IPS-18c (cell line): ENCODE results near the gene CHTF8.
A peak's percentile ranks its signal among the peaks of the same experiment; 100 is the strongest.
"Not testable (repeated sequence)": the region's sequence is repeated elsewhere in the genome, so short reads cannot be mapped to it uniquely, and the experiment has no call there.

Experiments used
- H3K4me3 ChIP-seq: 2 replicates; pipeline ENCODE4 v1.7.0; 2013; ENCODE audit warnings: low read depth, mild to moderate bottlenecking, low read length, moderate library complexity; ENCODE audit not compliant: insufficient read depth
- H3K9me3 ChIP-seq: one replicate; pipeline ENCODE4 v1.6.1; 2013; ENCODE audit warnings: mild to moderate bottlenecking, low read length, moderate library complexity; ENCODE audit not compliant: control insufficient read depth, insufficient read depth

CHTF8 gene

GRCh38 chr16:69132424-69133252 is at the start of gene CHTF8, which contains the start of gene UTP4:
TSS of gene CHTF8 (minus strand) at chr16:69132588. CDS start at chr16:69121458, 11,130 bp downstream.
TSS of gene UTP4 (plus strand) at chr16:69132649. CDS start at chr16:69133460, 811 bp downstream.
- no peaks in the 10 kb centered on the region for H3K9me3 ChIP-seq
- peak within 1 kb of the TSS; percentile 52 for H3K4me3 ChIP-seq

GRCh38 chr16:69180011-69180338 is 47.6 kb upstream of the CHTF8 start:
- H3K4me3 ChIP-seq, result no peak overlapping the region
- no peaks in the 10 kb centered on the region for H3K9me3 ChIP-seq

GRCh38 chr16:69179328-69180010 is 47.1 kb upstream of the CHTF8 start:
- H3K9me3 ChIP-seq, result no peaks in the 10 kb centered on the region
- no peak overlapping the region for H3K4me3 ChIP-seq

GRCh38 chr16:69176033-69176800 is 43.8 kb upstream of the CHTF8 start:
- H3K4me3 ChIP-seq, result no peak overlapping the region
- no peaks in the 10 kb centered on the region for H3K9me3 ChIP-seq

GRCh38 chr16:69171325-69172084 is 39.1 kb upstream of the CHTF8 start:
- Histone ChIP-seq H3K4me3 (no peak overlapping the region), H3K9me3 (no peaks in the 10 kb centered on the region)

- Histone ChIP-seq H3K9me3 (no peaks in the 10 kb centered on the region), H3K4me3 (no peak overlapping the region)
These were observed 37.4 kb upstream of the CHTF8 start for GRCh38 chr16:69169607-69170352.

- Histone ChIP-seq H3K9me3 (no peaks in the 10 kb centered on the region), H3K4me3 (no peak overlapping the region)
These were observed 36.7 kb upstream of the CHTF8 start for GRCh38 chr16:69169051-69169450.

- Histone ChIP-seq H3K9me3 (no peaks in the 10 kb centered on the region), H3K4me3 (no peak overlapping the region)
These were observed 34.9 kb upstream of the CHTF8 start for GRCh38 chr16:69166946-69167930.

- no peak overlapping the region for H3K4me3 ChIP-seq
- no peaks in the 10 kb centered on the region for H3K9me3 ChIP-seq
These were observed 33.9 kb upstream of the CHTF8 start for GRCh38 chr16:69166221-69166833.

- no peak overlapping the region for H3K4me3 ChIP-seq
- H3K9me3 ChIP-seq, result no peaks in the 10 kb centered on the region
These were observed 33.2 kb upstream of the CHTF8 start for GRCh38 chr16:69165584-69165983.

- H3K9me3 ChIP-seq, result no peaks in the 10 kb centered on the region
- no peak overlapping the region for H3K4me3 ChIP-seq
These were observed 27.8 kb upstream of the CHTF8 start for GRCh38 chr16:69160192-69160591.

GRCh38 chr16:69157196-69157595 is 24.8 kb upstream of the CHTF8 start:
- Histone ChIP-seq H3K9me3 (no peaks in the 10 kb centered on the region), H3K4me3 (no peak overlapping the region)

- Histone ChIP-seq H3K9me3 (no peaks in the 10 kb centered on the region), H3K4me3 (no peak overlapping the region)
These were observed 17.9 kb upstream of the CHTF8 start for GRCh38 chr16:69150146-69150865.

GRCh38 chr16:69149621-69150020 is 17.2 kb upstream of the CHTF8 start:
- not testable (repeated sequence) for H3K4me3 ChIP-seq, H3K9me3 ChIP-seq

GRCh38 chr16:69145658-69146057 is 13.3 kb upstream of the CHTF8 start:
- H3K9me3 ChIP-seq, result no peaks in the 10 kb centered on the region
- H3K4me3 ChIP-seq, result no peak overlapping the region
